Midbrain (tissue), 1 donor: ENCODE measurements around the gene ICOS.
"Not testable (repeated sequence)": the region's sequence is repeated elsewhere in the genome, so short reads cannot be mapped to it uniquely, and the experiment has no call there.

Source experiments
- DNase-seq: peaks from one replicate; lab custom pipeline; 2025; lab: John Stamatoyannopoulos, UW

ICOS gene

GRCh38 chr2:203918264-203918663, 18.3 kb upstream of the ICOS start:
- no peak for DNase-seq

- DNase-seq: no peak
These were observed 17.7 kb upstream of the ICOS start for GRCh38 chr2:203918839-203919238.

GRCh38 chr2:203925512-203926158, 10.9 kb upstream of the ICOS start:
- no peak for DNase-seq

GRCh38 chr2:203928849-203929248, 7.7 kb upstream of the ICOS start:
- DNase-seq: no peak

- not testable (repeated sequence) for DNase-seq
These were observed 5.3 kb upstream of the ICOS start for GRCh38 chr2:203931262-203931661.

GRCh38 chr2:203934041-203934492, 2.5 kb upstream of the ICOS start:
- DNase-seq: no peak

GRCh38 chr2:203934711-203935438, 1.7 kb upstream of the ICOS start:
- DNase-seq: no peak

GRCh38 chr2:203935568-203935967, 995 bp upstream of the ICOS start:
- no peak for DNase-seq

GRCh38 chr2:203936949-203937348, 386 bp downstream of the ICOS start:
- DNase-seq: no peak

- DNase-seq: no peak
These were observed 1.2 kb downstream of the ICOS start for GRCh38 chr2:203937788-203938187.

- DNase-seq: no peak
These were observed 3.5 kb downstream of the ICOS start for GRCh38 chr2:203940039-203940438.

- not testable (repeated sequence) for DNase-seq
These were observed 7.2 kb downstream of the ICOS start for GRCh38 chr2:203943493-203944382.

GRCh38 chr2:203948733-203949132, 12.2 kb downstream of the ICOS start:
- DNase-seq: no peak

GRCh38 chr2:203949228-203949627, 12.7 kb downstream of the ICOS start:
- DNase-seq: no peak

- DNase-seq: no peak
These were observed 14.9 kb downstream of the ICOS start for GRCh38 chr2:203951366-203951902.

- DNase-seq: no peak
These were observed 22.7 kb downstream of the ICOS start for GRCh38 chr2:203959265-203959664.

- DNase-seq: no peak
These were observed 23.1 kb downstream of the ICOS start for GRCh38 chr2:203959672-203960071.

GRCh38 chr2:203960811-203961210, 24.2 kb downstream of the ICOS start:
- DNase-seq: no peak

- DNase-seq: not testable (repeated sequence)
These were observed 28.6 kb downstream of the ICOS start for GRCh38 chr2:203965190-203965589.

- DNase-seq: no peak
These were observed 34.7 kb downstream of the ICOS start for GRCh38 chr2:203971251-203971650.

- DNase-seq: no peak
These were observed 35.5 kb downstream of the ICOS start for GRCh38 chr2:203972066-203972465.

GRCh38 chr2:203973000-203973399, 36.4 kb downstream of the ICOS start:
- DNase-seq: no peak
